Activated T-helper 2 cell treated with anti-CD3 and anti-CD28 coated beads, Interferon-gamma antibody, Interleukin-2, Interleukin-4, amounts not matched to agents 10 μg/mL and 5 μg/mL and 100 μg/mL, durations not matched to agents 14 hours and 24 hours and 36 hours (primary cell): ENCODE results near the gene RAB38. TPM values are rescaled to one million over a fixed set of nuclear protein-coding genes. Genes with fewer than 3 reads are reported as not detected.

Experiments
- DNase-seq: peaks from one replicate; pipeline ENCODE4 v3.0.0; 2021; ENCODE audit warnings: low spot score
- H3K27ac Mint-ChIP-seq: one replicate; pipeline ENCODE4 v1.8.0; 2021; ENCODE audit warnings: mixed read lengths
- H3K27me3 Mint-ChIP-seq: one replicate; pipeline ENCODE4 v1.8.0; 2021; ENCODE audit warnings: low read depth, mixed read lengths
- H3K36me3 Mint-ChIP-seq: one replicate; pipeline ENCODE4 v1.8.0; 2021; ENCODE audit warnings: low read depth, mixed read lengths
- H3K4me1 Mint-ChIP-seq: one replicate; pipeline ENCODE4 v1.8.0; 2021; ENCODE audit warnings: low read depth, mixed read lengths
- H3K4me3 Mint-ChIP-seq: one replicate; pipeline ENCODE4 v1.8.0; 2021; ENCODE audit warnings: low read depth, mild to moderate bottlenecking, moderate library complexity, mixed read lengths
- H3K9me3 Mint-ChIP-seq: one replicate; pipeline ENCODE4 v1.8.0; 2021; ENCODE audit warnings: mixed read lengths
- intact Hi-C: fragments of 100-400 bp; cut with micrococcal nuclease; formaldehyde crosslinking; loops from one replicate; pipeline ENCODE4 v1.15.1; 2023
- total RNA-seq: library from RNA; stranded (reverse); gene quantifications from 2 replicates; pipeline ENCODE4 v1.2.3, GENCODE V29; 2022

Gene RAB38
- total RNA-seq, 1 donor from 2014 or later, result 2.0 TPM

DNA sequence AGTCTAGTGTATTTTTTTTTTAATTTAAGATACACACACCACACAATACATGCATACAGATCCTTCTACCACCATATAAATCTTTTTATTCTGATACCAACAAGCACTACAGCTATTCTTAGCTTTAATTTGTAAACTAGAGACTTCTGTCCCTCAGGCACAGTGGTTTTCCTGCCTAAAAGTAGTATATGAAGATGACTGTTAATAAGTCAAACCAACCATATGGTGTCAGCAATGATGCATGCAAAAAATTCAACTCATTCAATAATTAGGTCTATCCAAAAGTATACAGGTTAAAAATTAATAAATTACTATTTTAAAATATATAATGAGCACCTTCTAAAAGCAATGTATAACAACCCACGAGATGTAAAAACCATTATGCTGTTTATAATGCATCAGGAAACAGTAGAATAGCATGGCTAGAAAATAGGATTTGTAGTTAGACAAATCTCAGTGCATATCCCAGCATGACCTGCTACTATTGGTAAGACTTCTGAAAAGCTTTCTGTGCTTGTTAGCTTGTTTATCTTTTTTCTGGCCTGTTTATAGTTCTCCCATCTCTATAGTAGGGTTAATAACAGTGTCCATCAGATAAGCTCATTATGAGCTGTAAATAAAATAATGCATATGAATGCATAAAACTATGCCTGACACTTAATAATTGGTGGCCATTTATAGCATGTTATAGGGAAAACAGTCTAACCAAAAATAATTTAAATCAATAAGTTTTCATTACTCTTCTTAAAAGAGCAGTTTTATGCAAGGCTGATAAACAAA lies 10.2 kb downstream of the RAB38 start:
- H3K4me3 Mint-ChIP-seq, result no peak overlapping the region
- H3K27ac Mint-ChIP-seq, result no peak overlapping the region
- DNase-seq, result no peak
- no peaks in the 10 kb centered on the region for H3K36me3 Mint-ChIP-seq
- intact Hi-C loops, result loop anchor here (2.0 kb wide), 1 partner anchor 14 kb away; no protein-coding TSS in a partner anchor
- H3K9me3 Mint-ChIP-seq, result no peaks in the 10 kb centered on the region
- peaks cover 23% of the 10 kb centered on the region for H3K27me3 Mint-ChIP-seq
- peaks cover 2% of the 10 kb centered on the region for H3K4me1 Mint-ChIP-seq

DNA sequence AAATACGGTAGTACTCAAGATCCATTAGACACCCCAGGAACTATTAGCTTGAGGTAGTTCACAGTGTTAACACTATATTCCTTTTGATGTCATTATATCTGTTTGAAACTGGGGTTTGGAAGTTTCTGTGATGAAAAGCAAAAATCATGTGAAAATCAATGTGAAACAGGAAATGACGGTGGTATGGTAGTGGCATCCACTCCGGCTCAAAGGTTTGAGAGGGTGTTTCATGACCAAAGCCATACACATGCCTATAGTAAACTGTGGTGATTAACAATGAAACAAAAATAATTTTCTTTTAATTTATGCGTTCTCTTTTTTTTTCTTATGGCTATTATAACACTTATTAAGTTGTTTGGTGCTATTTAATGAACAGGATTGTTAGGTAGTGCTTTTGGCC lies 10.9 kb downstream of the RAB38 start:
- Mint-ChIP-seq H3K27me3 (peaks cover 24% of the 10 kb centered on the region), H3K36me3 (no peaks in the 10 kb centered on the region), H3K27ac (no peak overlapping the region), H3K9me3 (no peaks in the 10 kb centered on the region), H3K4me1 (peaks cover 2% of the 10 kb centered on the region), H3K4me3 (no peak overlapping the region)
- intact Hi-C loops, result loop anchor here (2.0 kb wide), 1 partner anchor 14 kb away; no protein-coding TSS in a partner anchor
- no peak for DNase-seq

DNA sequence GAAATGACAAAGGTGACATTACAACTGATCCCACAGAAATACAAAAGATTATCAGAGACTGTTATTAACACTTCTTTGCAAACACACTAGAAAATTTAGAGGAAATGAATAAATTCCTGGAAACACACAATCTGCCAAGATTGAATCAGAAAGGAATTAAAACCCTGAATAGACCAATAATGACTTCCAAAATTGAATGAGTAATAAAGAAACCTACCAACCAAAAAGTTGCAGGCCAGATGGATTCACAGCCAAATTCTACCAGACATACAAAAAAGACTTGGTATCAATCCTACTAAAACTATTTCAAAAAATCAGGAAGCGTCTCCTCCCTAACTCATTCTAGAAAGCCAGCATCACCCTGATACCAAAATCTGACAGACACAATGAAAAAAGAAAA lies 17.2 kb downstream of the RAB38 start:
- no peak for DNase-seq
- no peaks in the 10 kb centered on the region for H3K36me3 Mint-ChIP-seq
- no peak overlapping the region for H3K27ac Mint-ChIP-seq
- H3K4me3 Mint-ChIP-seq, result no peak overlapping the region
- H3K4me1 Mint-ChIP-seq, result no peaks in the 10 kb centered on the region
- intact Hi-C loops, result no loop called here
- peaks cover 20% of the 10 kb centered on the region for H3K27me3 Mint-ChIP-seq
- H3K9me3 Mint-ChIP-seq, result peaks cover 10% of the 10 kb centered on the region

DNA sequence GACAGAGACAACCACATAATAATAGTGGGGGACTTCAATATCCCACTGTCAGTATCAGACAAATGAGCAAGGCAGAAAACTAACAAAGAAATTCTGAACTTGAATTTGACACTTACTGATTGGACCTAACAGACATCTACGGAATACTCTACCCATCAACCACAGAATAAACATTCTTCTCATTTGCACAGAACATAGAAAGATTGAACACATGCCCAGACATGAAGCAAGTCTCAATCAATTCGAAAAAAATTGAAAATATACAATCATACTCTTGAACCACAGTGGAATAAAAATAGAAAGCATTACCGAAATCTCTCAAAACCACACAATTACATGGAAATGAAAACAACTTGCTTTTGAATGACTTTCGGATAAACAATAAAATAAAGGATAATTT lies 17.9 kb downstream of the RAB38 start:
- intact Hi-C loops, result no loop called here
- DNase-seq, result no peak
- H3K27me3 Mint-ChIP-seq, result peaks cover 13% of the 10 kb centered on the region
- no peak overlapping the region for H3K27ac Mint-ChIP-seq
- H3K36me3 Mint-ChIP-seq, result no peaks in the 10 kb centered on the region
- H3K4me1 Mint-ChIP-seq, result no peaks in the 10 kb centered on the region
- no peak overlapping the region for H3K4me3 Mint-ChIP-seq
- H3K9me3 Mint-ChIP-seq, result peaks cover 10% of the 10 kb centered on the region

DNA sequence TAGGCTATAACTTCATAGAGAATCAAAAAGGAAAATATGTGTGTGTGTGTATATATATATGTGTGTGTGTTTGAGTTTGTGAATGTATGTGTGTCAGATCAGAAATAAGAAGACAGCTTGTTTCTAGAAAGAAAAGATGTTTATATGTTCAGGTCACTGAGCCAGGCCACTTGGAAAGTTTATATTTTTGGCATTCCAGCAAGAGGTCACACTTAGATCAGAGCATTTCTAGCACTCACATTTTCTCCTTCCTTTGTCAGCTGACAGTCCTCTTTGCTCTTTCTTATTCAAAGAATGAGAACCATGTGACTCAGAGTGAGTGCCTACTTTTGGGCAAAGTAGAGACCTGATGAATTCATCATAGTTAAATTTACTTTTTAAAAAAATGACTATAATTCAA lies 22.9 kb downstream of the RAB38 start:
- Mint-ChIP-seq H3K4me1 (no peaks in the 10 kb centered on the region), H3K27ac (no peak overlapping the region), H3K36me3 (no peaks in the 10 kb centered on the region), H3K9me3 (peaks cover 10% of the 10 kb centered on the region), H3K4me3 (no peak overlapping the region), H3K27me3 (peaks cover 5% of the 10 kb centered on the region)
- DNase-seq, result no peak
- intact Hi-C loops, result no loop called here

DNA sequence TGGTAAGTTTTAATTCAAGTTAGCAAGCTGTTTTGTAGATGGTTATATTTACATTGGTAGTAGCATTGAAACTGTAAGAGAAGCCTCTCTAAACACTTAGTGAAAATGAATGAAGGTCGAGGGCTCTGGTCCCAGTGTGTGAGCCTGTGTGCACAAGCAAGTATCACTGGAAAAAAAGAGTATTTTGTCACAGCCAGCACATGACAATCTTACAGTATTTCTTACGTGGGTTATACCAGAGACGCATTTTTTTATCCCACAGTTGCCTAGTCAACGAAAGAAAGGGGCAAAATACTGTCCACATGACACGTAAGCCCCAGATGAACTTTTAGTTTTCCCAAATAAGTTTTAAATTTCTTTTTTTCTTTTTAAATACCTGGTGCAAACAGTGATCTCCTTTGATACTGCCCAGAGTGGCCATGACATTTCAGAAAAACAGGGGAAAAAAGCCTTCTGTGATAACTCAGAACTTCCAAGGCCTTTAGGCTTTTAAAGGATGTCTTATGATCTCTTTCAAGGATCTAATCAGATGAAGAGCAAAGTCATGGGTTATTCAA lies 23.5 kb downstream of the RAB38 start:
- intact Hi-C loops, result no loop called here
- DNase-seq, result no peak
- peaks cover 10% of the 10 kb centered on the region for H3K9me3 Mint-ChIP-seq
- H3K27me3 Mint-ChIP-seq, result peaks cover 3% of the 10 kb centered on the region
- no peak overlapping the region for H3K4me3 Mint-ChIP-seq
- no peaks in the 10 kb centered on the region for H3K36me3 Mint-ChIP-seq
- no peak overlapping the region for H3K27ac Mint-ChIP-seq
- H3K4me1 Mint-ChIP-seq, result no peaks in the 10 kb centered on the region

DNA sequence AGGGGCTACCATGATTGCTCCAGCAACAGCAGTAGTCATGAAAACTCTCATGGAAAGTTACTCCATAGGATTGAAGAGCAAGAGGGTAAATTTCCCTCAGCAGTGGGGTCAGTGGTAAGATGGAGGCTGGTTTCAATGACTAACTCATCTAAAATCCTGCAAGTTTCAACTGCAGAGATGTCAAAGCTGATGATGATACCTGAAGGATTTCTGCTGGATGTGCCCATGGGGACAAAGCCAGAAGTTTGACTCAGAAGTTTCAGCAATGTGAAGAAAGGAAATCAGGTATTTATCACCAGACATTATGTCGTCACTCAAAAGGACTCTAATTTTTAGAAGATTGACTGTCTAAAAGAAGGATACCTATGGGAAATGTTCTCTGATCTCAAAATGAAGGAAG lies 29.1 kb downstream of the RAB38 start:
- no peak overlapping the region for H3K27ac Mint-ChIP-seq
- H3K9me3 Mint-ChIP-seq, result no peaks in the 10 kb centered on the region
- no peak for DNase-seq
- no peaks in the 10 kb centered on the region for H3K27me3 Mint-ChIP-seq
- intact Hi-C loops, result no loop called here
- H3K4me3 Mint-ChIP-seq, result no peak overlapping the region
- no peaks in the 10 kb centered on the region for H3K36me3 Mint-ChIP-seq
- no peaks in the 10 kb centered on the region for H3K4me1 Mint-ChIP-seq

DNA sequence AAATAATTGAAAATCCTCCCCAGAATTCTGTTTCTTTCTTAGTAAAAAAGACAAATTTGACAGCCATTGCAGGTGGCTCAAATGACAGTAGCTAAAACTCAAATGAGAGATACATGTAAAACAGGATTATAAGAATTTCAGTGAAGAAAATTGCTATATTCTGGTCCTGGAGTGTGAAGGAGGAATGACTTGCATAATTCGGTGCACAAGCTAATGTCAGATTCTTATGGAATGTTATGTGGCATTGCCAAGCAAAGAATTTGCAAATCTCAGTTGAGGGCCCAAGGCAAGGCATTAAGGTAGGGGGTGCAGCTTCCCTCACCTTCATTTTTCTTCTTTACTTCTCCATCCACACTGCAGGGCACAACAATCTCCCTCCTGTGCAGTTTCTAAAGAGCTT lies 35.4 kb downstream of the RAB38 start:
- Mint-ChIP-seq H3K4me1 (no peaks in the 10 kb centered on the region), H3K27me3 (peaks cover 3% of the 10 kb centered on the region), H3K4me3 (no peak overlapping the region), H3K27ac (no peak overlapping the region), H3K9me3 (no peaks in the 10 kb centered on the region), H3K36me3 (no peaks in the 10 kb centered on the region)
- no peak for DNase-seq
- intact Hi-C loops, result no loop called here

DNA sequence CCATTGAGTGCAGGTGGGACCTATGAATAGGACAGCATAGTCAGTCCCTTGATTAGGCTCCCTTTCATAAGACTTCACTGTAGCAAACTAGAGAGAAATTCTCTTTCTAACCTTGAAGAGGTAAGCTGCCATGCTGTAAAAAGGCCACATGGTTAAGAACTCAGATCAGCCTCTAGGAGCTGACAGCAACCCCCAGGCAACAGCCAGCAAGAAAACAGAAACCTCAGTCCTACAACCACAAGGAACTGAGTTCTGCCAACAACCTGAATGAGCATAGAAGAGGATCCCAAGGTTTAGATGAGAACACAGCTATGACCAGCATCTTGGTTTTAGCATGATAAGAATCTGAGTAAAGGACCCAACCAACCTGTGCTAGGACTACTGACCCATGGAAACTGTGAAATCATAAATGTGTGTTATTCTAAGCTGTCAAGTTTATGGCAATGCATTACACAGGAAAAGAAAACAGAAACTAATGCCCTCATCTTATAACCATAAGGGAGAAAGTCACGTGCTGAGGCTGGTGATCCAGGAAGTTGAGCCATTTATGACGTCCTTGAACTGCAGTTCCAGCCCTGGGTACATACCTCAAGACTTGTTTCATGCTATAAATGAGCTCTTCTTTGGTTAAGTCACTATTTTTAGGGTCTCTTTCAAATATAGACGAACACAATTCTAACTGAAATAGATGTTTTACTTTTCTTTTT lies 43.3 kb downstream of the RAB38 start:
- intact Hi-C loops, result no loop called here
- no peaks in the 10 kb centered on the region for H3K36me3 Mint-ChIP-seq
- H3K4me3 Mint-ChIP-seq, result no peak overlapping the region
- no peaks in the 10 kb centered on the region for H3K4me1 Mint-ChIP-seq
- no peak overlapping the region for H3K27ac Mint-ChIP-seq
- H3K9me3 Mint-ChIP-seq, result no peaks in the 10 kb centered on the region
- peaks cover 6% of the 10 kb centered on the region for H3K27me3 Mint-ChIP-seq
- DNase-seq, result no peak

DNA sequence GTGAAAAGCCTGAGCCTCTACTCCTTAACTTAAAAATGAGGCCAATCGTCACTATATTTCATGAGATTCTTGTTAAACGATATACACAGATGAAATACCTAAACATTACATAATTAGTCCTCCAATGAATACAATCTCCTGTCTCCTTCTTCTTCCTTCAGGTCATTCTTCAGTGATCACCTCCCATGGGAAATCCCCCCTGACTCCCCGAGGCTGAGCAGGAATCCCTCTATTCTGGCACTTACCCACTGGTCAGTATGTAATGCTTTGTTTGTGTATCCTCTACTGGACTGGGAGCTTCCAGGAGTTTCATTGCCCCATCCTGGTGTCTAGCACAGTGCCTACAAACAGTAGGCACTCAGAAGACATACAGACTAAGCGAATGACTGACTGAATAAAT lies 52.3 kb downstream of the RAB38 start:
- no peak for DNase-seq
- Mint-ChIP-seq H3K9me3 (no peaks in the 10 kb centered on the region), H3K4me3 (no peak overlapping the region), H3K27ac (no peak overlapping the region), H3K36me3 (no peaks in the 10 kb centered on the region), H3K4me1 (no peaks in the 10 kb centered on the region), H3K27me3 (peaks cover 7% of the 10 kb centered on the region)
- intact Hi-C loops, result no loop called here

DNA sequence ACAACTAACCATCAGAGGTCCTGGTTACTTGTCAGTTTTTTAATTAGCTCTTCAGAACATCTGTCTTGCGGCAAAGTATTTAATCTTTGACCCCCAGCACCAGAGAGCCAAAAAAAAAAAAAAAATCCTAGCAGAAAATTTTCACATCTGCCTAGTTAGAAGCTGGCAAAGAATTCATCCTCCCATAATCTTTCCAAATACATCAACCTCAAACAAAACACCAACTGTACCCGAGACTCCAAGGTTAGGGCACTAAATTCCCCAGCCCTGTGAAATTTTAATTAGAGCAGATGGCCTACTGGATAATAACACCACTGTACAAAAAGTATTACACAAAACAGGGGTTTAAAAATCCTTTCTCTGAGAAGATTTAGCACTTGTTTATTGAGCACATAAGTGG lies 55.7 kb downstream of the RAB38 start:
- no peak for DNase-seq
- intact Hi-C loops, result no loop called here
- peaks cover 5% of the 10 kb centered on the region for H3K27me3 Mint-ChIP-seq
- no peak overlapping the region for H3K27ac Mint-ChIP-seq
- no peak overlapping the region for H3K4me3 Mint-ChIP-seq
- no peaks in the 10 kb centered on the region for H3K36me3 Mint-ChIP-seq
- H3K4me1 Mint-ChIP-seq, result no peaks in the 10 kb centered on the region
- no peaks in the 10 kb centered on the region for H3K9me3 Mint-ChIP-seq

DNA sequence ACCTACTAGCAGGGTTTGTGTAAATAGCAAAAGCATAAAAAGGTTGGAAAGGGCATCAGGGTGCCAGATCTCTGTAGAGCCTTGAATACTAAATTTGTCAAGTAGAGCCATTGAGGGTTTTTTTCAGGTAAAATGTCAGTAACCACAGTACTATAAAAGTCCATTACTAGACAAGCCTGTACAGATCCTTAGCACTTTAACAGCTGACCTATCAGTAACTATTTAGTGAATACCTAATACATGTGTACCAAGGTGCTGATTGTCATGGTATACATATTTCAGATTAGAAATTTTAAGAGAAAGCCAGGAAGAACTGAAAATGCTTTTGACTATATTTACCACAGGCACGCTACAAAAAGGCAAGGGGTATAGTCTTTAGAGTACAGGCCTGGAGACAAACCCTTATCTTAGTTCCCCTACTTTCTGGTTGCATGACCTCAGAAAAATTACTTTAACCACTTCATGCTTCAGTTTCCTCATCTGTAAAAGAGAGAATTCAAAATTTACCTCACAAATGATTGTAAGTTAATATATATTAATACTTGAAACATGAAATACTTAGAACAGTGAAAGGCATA lies 57.9 kb downstream of the RAB38 start:
- no peak overlapping the region for H3K27ac Mint-ChIP-seq
- no peaks in the 10 kb centered on the region for H3K27me3 Mint-ChIP-seq
- intact Hi-C loops, result no loop called here
- H3K9me3 Mint-ChIP-seq, result no peaks in the 10 kb centered on the region
- no peak overlapping the region for H3K4me3 Mint-ChIP-seq
- no peaks in the 10 kb centered on the region for H3K36me3 Mint-ChIP-seq
- no peaks in the 10 kb centered on the region for H3K4me1 Mint-ChIP-seq
- no peak for DNase-seq
